PC-9 (cell line): Measurements from ENCODE around the gene MAGI2. TPM values are rescaled to one million over a fixed set of nuclear protein-coding genes. Genes with fewer than 3 reads are reported as not detected.

ENCODE experiments used
- BruUV-seq: library from RNA; stranded (reverse); fragments of 400-500 nt; replicated peaks from 2 replicates; lab custom pipeline; 2021; lab: Mats Ljungman, UMichigan
- CTCF ChIA-PET: fragments of 300-600 bp; sonication (Branson Sonifier 250); formaldehyde crosslinking; loops from one replicate; lab custom pipeline; 2022; ENCODE audit warnings: antibody characterized with exemption; lab: Charles Lee
- POLR2A ChIA-PET: fragments of 300-600 bp; sonication (Branson Sonifier 250); formaldehyde crosslinking; loops from one replicate; lab custom pipeline; 2022; ENCODE audit warnings: antibody characterized with exemption; ENCODE audit not compliant: unreplicated experiment; lab: Charles Lee
- DNase-seq, 2 experiments: peaks; one replicate each; pipeline versions ENCODE4 v3.0.0 to v3.0.0-alpha.2; 2015 to 2022; ENCODE audit warnings: mixed read lengths in 1 of 2
- H2AFZ ChIP-seq: fragments of 200-600 bp; sonication (generic); 2 replicates; pipeline ENCODE4 v1.8.1; 2017; ENCODE audit warnings: antibody characterized with exemption
- H3F3A ChIP-seq: fragments of 200-600 bp; sonication (generic); 2 replicates; pipeline ENCODE4 v1.8.1; 2017; ENCODE audit warnings: antibody characterized with exemption, mild to moderate bottlenecking, low read depth; ENCODE audit not compliant: insufficient read depth
- H3K27ac ChIP-seq: fragments of 200-600 bp; sonication (generic); 2 replicates; pipeline ENCODE4 v1.6.1; 2016; ENCODE audit warnings: mixed run types
- H3K27me3 ChIP-seq: fragments of 200-600 bp; sonication (generic); 2 replicates; pipeline ENCODE4 v1.6.1; 2016; ENCODE audit warnings: low read depth, mixed run types; ENCODE audit not compliant: insufficient read depth
- H3K36me3 ChIP-seq: fragments of 200-600 bp; sonication (generic); 2 replicates; pipeline ENCODE4 v1.6.1; 2016; ENCODE audit warnings: low read depth, mixed run types
- H3K4me1 ChIP-seq: fragments of 200-600 bp; sonication (generic); replicated peaks from 2 replicates; pipeline ENCODE4 v1.6.1; 2016; ENCODE audit warnings: mixed run types; ENCODE audit not compliant: insufficient read depth
- H3K4me2 ChIP-seq: fragments of 200-600 bp; sonication (generic); 2 replicates; pipeline ENCODE4 v1.6.1; 2017; ENCODE audit warnings: mixed run types
- H3K4me3 ChIP-seq: fragments of 200-600 bp; sonication (generic); 2 replicates; pipeline ENCODE4 v1.6.1; 2016; ENCODE audit warnings: mixed run types
- H3K79me2 ChIP-seq: fragments of 200-600 bp; sonication (generic); 2 replicates; pipeline ENCODE4 v1.6.1; 2017; ENCODE audit warnings: low read depth, mixed run types
- H3K9me2 ChIP-seq: fragments of 200-600 bp; sonication (generic); 2 replicates; pipeline ENCODE4 v1.8.1; 2017; ENCODE audit warnings: mild to moderate bottlenecking; ENCODE audit not compliant: insufficient read depth
- H3K9me3 ChIP-seq: fragments of 200-600 bp; sonication (generic); 2 replicates; pipeline ENCODE4 v1.8.1; 2016; ENCODE audit warnings: low read depth; ENCODE audit not compliant: insufficient read depth
- H4K20me1 ChIP-seq: fragments of 200-600 bp; sonication (generic); 2 replicates; pipeline ENCODE4 v1.8.1; 2017; ENCODE audit not compliant: insufficient read depth
- EZH2 ChIP-seq: fragments of 200-600 bp; sonication (generic); IDR thresholded peaks from 2 replicates; pipeline ENCODE4 v1.8.0; 2017; ENCODE audit warnings: antibody characterized with exemption, low read depth
- intact Hi-C: fragments of 100-400 bp; cut with micrococcal nuclease; formaldehyde crosslinking; loops from one replicate; pipeline ENCODE4 v1.10.0; 2022; ENCODE audit not compliant: unreplicated experiment
- total RNA-seq: library from RNA; stranded (reverse); gene quantifications from 2 replicates; pipeline ENCODE4 v1.2.3, GENCODE V29; 2021
- TF ChIP-seq, protein P1 (sequence below): fragments of 200-600 bp; sonication (generic); conservative IDR thresholded peaks from 2 replicates; pipeline ENCODE4 v1.6.1; 2017; ENCODE audit warnings: mixed run types, antibody characterized with exemption, mild to moderate bottlenecking, moderate library complexity

Gene MAGI2
- total RNA-seq, 1 experiment from 2014 or later: 0.92 TPM

DNA sequence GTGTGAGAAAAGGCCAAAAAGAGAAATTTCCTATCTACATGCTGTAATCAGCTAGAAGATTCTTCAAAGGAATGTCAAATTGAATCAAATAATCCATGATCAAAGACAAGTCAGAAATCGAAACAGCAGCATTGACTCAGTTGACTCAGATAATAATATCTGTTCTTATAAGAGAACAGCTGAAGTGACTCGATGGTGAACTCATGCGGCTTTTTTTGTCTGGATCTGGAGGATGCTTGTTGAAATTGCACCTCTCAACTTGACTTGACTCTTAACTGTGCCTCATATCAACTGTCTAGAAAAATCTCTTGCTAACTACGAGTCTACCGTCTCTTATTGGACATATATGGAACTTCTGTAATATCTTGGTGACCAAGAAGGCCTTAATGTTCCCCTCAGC, 1055.4 kb downstream of the MAGI2 start:
- Histone ChIP-seq H3K79me2 (no peaks in the 10 kb centered on the region), H2AFZ (no peak overlapping the region), H3K9me2 (0 out of 2 replicates have a peak, but pooled peaks cover 3% of the 10 kb centered on the region), H3K4me2 (no peak overlapping the region), H3K36me3 (no peaks in the 10 kb centered on the region), H3K27me3 (0 out of 2 replicates have a peak, but pooled peaks cover 8% of the 10 kb centered on the region), H3K4me1 (no peaks in the 10 kb centered on the region), H3K9me3 (no peaks in the 10 kb centered on the region), H3F3A (no peaks in the 10 kb centered on the region), H4K20me1 (no peaks in the 10 kb centered on the region), H3K27ac (no peak overlapping the region), H3K4me3 (no peak overlapping the region)
- POLR2A ChIA-PET: no interaction called here
- BruUV-seq: no TSS peak
- no peak for DNase-seq
- intact Hi-C loops: no loop called here
- CTCF ChIA-PET: no interaction called here
- no peak for TF ChIP-seq EZH2
- TF ChIP-seq, protein P1, sequence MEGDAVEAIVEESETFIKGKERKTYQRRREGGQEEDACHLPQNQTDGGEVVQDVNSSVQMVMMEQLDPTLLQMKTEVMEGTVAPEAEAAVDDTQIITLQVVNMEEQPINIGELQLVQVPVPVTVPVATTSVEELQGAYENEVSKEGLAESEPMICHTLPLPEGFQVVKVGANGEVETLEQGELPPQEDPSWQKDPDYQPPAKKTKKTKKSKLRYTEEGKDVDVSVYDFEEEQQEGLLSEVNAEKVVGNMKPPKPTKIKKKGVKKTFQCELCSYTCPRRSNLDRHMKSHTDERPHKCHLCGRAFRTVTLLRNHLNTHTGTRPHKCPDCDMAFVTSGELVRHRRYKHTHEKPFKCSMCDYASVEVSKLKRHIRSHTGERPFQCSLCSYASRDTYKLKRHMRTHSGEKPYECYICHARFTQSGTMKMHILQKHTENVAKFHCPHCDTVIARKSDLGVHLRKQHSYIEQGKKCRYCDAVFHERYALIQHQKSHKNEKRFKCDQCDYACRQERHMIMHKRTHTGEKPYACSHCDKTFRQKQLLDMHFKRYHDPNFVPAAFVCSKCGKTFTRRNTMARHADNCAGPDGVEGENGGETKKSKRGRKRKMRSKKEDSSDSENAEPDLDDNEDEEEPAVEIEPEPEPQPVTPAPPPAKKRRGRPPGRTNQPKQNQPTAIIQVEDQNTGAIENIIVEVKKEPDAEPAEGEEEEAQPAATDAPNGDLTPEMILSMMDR: no peak

DNA sequence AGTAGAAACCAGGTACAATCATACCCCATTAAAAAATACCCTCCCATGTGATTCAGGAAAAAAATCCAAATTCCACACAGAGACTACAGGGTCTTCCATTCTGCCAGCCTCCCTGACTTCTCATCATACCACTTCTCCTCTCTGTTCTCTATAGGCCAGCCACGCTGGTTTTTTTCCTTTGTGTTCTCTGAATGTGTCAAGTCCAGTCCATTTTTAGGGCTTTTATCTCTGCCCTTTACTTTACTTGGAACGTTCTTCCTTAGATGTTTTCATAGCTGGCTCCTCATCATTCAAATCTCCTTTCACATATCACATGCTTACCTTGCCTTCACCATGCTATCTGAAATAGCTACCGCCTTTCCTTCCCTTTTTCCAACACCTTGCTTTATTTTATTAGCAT, 1057.3 kb downstream of the MAGI2 start:
- Histone ChIP-seq H4K20me1 (no peaks in the 10 kb centered on the region), H3K79me2 (no peaks in the 10 kb centered on the region), H3K36me3 (no peaks in the 10 kb centered on the region), H3K27ac (no peak overlapping the region), H3K9me2 (0 out of 2 replicates have a peak, but pooled peaks cover 3% of the 10 kb centered on the region), H2AFZ (no peak overlapping the region), H3K4me2 (no peak overlapping the region), H3K4me1 (no peaks in the 10 kb centered on the region), H3K27me3 (0 out of 2 replicates have a peak, but pooled peaks cover 8% of the 10 kb centered on the region), H3K9me3 (no peaks in the 10 kb centered on the region), H3F3A (no peaks in the 10 kb centered on the region), H3K4me3 (no peak overlapping the region)
- TF ChIP-seq EZH2: no peak
- TF ChIP-seq, protein P1: no peak
- ChIA-PET CTCF (no interaction called here), POLR2A (no interaction called here)
- BruUV-seq: no TSS peak
- no peak for DNase-seq
- intact Hi-C loops: no loop called here

DNA sequence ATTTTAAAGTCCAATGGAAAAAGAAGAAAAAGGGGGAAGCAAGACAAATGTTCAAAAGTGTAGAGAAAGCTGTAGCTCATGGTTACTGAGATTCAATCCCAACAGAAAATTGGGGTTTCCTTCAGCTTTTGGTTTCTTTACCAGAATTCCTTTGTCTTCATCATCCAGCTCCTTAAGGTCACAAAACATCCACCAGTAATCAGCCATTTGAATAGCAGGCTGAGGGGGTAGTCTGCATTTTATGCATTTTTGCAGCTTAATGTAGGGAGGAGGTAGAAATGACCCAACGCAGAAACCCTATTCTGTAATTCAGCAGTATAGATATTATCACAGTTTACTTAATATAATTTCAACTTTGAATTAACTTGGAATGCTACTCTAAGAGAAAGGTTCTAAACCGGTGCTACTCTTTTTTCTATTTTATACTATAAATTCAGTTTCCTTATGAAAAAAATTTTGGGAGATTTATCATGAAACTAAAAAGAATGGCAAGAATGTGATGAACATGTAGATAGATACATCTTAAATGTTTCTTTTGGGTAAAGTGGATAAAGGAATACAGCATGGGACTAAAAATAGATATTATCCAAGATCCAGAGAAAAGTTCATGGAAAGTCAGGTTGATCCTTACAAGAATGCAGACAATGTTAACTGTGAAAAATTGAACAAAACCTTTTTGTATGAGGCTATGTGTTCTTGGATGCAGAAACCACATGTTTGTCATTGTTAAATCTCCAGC, 1058.0 kb downstream of the MAGI2 start:
- Histone ChIP-seq H3K27me3 (0 out of 2 replicates have a peak, but pooled peaks cover 8% of the 10 kb centered on the region), H3K4me1 (no peaks in the 10 kb centered on the region), H4K20me1 (no peaks in the 10 kb centered on the region), H3K27ac (no peak overlapping the region), H3K9me3 (no peaks in the 10 kb centered on the region), H3K36me3 (no peaks in the 10 kb centered on the region), H3K79me2 (no peaks in the 10 kb centered on the region), H2AFZ (no peak overlapping the region), H3F3A (no peaks in the 10 kb centered on the region), H3K4me3 (no peak overlapping the region), H3K4me2 (no peak overlapping the region), H3K9me2 (0 out of 2 replicates have a peak, but pooled peaks cover 3% of the 10 kb centered on the region)
- TF ChIP-seq, protein P1: no peak
- TF ChIP-seq EZH2: no peak
- ChIA-PET POLR2A (no interaction called here), CTCF (interaction anchor here (0.5 kb wide), 1 partner anchor 1129 kb away, joined by 5 read pairs; no protein-coding TSS in a partner anchor)
- DNase-seq: no peak
- intact Hi-C loops: no loop called here
- no TSS peak for BruUV-seq
